ENCODE results near the gene MBD3L1.
A peak's percentile ranks its signal among the peaks of the same experiment; 100 is the strongest.

Gene MBD3L1

DNA sequence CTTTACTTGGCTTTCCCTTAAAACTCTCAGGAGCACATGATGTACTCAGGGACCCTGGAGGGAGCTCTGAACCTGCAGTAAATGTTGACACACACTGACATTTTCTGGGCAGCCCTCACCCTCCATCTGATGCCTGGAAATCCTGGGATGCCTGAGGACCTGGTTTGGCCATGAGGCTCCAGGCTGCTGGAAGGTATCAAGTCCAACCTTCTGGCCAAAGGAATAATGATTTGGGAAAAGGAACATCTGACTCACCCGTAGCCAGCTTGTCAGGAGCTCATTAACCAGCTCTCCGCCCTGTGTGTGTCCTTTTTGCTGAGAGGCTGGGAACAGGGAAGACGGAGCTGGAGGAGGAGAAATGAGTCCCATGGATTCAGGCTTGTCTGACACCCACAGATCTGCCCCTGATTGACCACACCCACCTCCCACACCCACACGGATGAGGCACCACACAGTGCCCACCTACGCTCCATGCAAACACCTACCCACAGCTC is 10.4 kb upstream of the MBD3L1 start:
- no peak for TF ChIP-seq ZFX (IDR thresholded peaks at IDR 0.05)
- TF ChIP-seq, protein P1, sequence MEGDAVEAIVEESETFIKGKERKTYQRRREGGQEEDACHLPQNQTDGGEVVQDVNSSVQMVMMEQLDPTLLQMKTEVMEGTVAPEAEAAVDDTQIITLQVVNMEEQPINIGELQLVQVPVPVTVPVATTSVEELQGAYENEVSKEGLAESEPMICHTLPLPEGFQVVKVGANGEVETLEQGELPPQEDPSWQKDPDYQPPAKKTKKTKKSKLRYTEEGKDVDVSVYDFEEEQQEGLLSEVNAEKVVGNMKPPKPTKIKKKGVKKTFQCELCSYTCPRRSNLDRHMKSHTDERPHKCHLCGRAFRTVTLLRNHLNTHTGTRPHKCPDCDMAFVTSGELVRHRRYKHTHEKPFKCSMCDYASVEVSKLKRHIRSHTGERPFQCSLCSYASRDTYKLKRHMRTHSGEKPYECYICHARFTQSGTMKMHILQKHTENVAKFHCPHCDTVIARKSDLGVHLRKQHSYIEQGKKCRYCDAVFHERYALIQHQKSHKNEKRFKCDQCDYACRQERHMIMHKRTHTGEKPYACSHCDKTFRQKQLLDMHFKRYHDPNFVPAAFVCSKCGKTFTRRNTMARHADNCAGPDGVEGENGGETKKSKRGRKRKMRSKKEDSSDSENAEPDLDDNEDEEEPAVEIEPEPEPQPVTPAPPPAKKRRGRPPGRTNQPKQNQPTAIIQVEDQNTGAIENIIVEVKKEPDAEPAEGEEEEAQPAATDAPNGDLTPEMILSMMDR (conservative IDR thresholded peaks at IDR 0.05) = no peak
- H3K27ac ChIP-seq = no peak overlapping the region

DNA sequence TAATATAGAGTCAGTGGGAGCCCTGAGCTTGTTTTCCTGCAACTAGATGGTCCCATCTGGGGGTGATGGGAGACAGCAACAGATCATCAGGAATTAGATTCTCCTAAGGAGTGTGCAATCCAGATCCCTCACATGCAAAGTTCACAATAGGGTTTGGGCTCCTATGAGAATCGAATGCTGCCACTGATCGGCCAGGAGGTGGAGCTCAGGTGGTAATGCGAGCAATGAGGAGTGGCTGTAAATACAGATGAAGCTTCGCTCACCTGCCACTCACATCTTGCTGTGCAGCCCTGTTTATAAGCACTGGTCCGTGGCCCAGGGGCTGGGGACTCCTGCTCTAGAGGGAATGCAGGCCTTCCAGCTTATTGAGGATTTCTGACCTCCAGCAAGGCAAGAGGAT is 5.8 kb upstream of the MBD3L1 start:
- no peak overlapping the region for H3K27ac ChIP-seq
- TF ChIP-seq ZFX (IDR thresholded peaks at IDR 0.05) = no peak
- TF ChIP-seq, protein P1 (conservative IDR thresholded peaks at IDR 0.05) = no peak; the same call in 1 of the 2 replicates

DNA sequence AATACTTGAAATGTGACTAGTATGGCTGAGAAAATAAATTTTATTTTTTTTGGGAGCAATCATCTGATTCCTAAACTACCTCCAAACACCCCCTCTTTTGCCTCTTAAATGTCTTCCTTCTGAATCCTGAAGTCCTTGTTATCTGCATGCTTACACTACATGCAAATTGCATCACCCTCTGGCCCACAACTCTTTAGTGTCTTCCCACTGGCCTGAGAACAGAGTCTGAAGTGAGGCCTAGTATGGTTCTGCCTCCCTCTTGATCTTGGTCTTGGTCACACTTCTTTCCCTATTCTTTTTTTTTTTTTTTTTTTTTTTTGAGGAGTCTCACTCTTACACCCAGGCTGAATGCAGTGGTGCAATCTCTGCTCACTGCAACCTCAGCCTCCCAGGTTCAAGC is 4.9 kb upstream of the MBD3L1 start:
- no peak overlapping the region for H3K27ac ChIP-seq
- TF ChIP-seq, protein P1 (conservative IDR thresholded peaks at IDR 0.05) = no peak
- no peak for TF ChIP-seq ZFX (IDR thresholded peaks at IDR 0.05)

DNA sequence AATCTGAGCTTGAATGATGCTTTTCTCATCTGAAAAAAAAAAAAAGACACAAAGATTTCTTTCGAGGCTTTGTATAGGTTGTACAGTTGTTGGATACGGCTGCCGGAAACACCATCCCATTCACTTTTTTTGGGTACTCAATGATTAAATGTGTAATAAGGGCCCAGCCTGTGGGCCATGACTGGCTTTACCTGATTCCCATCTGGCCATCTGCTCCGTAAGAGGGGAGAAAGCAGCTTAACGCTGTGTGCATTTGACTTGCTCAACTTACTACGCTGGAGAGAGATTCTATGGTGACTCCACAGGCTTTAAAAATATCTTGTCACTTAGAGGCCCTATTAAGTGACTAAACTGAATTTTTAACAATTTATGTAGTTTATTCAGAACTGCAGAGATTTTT is 804 bp upstream of the MBD3L1 start:
- H3K27ac ChIP-seq = peak overlapping the region; percentile 82
- no peak for TF ChIP-seq ZFX (IDR thresholded peaks at IDR 0.05)
- TF ChIP-seq, protein P1 (conservative IDR thresholded peaks at IDR 0.05) = no peak

DNA sequence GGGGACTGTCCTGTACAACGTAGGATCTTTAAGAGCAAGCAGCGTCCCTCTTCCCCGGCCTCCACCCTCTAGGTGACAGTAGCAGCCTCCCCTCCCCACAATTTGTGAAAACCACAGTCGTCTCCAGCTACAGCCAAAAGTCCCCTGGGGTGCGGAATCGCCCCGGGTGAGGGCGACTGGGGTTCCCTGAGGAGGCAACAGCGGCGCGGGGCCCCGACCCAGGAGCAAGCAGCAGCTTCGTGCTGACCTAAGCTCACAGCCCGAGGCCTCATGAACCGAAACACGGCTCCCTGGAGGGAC is 395 bp upstream of the MBD3L1 start:
- peak overlapping the region; percentile 82 for H3K27ac ChIP-seq
- no peak for TF ChIP-seq ZFX (IDR thresholded peaks at IDR 0.05)
- TF ChIP-seq, protein P1 (conservative IDR thresholded peaks at IDR 0.05) = no peak

DNA sequence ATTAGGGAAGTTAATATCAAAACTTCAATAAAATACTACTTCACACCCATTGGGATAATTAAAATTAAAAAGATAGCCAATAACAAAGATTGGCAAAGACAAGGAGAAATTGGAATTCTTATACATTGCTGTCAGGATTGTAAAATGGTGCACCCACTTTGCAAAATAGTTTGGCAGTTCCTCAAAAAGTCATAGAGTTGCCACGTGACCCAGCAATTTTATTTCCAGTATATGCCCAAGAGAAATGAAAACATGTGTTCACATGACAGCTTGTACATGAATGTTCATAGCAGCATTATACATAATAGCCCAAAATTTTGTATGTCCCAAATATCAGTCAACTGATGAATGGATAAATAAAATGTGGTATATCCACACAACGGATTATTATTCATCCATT is 3.3 kb downstream of the MBD3L1 start:
- no peak for TF ChIP-seq ZFX (IDR thresholded peaks at IDR 0.05)
- TF ChIP-seq, protein P1 (conservative IDR thresholded peaks at IDR 0.05) = no peak
- H3K27ac ChIP-seq = no peak overlapping the region

DNA sequence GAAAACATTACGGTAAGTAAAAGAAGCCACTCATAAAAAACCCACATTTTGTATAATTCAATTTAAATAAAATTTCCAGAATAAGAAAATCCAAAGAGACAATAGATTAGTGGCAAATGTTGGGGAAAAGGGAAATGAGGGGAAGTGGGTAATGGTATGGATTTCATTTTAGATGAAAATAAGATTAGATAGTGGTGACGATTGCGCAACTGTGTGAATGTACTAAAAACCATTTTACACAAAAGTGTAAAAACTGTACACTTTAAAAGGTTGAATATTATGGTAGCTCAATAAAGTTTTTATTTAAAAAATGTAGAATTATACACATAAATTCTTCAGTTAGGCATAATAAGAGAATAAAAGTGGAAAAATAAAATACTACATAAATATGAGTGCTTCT is 3.7 kb downstream of the MBD3L1 start:
- TF ChIP-seq ZFX (IDR thresholded peaks at IDR 0.05) = no peak
- TF ChIP-seq, protein P1 (conservative IDR thresholded peaks at IDR 0.05) = no peak

More for the DNA sequence above, 3.7 kb downstream of the MBD3L1 start:
- H3K27ac ChIP-seq = no peak overlapping the region
